ENCODE results near the gene ANXA4.

Gene ANXA4

GRCh38 chr2:69848186-69848790 lies 106.4 kb downstream of the ANXA4 start:
- Histone ChIP-seq H3K4me1 (ENCODE audit: insufficient read depth, low read length, severe bottlenecking) (no peaks in the 10 kb centered on the region), H4K20me1 (ENCODE audit: insufficient read depth, low read length) (no peaks in the 10 kb centered on the region), H3K27ac (ENCODE audit: low read depth, low read length, poor library complexity, severe bottlenecking) (no peak overlapping the region), H3K9me2 (ENCODE audit: low read depth, low read length) (no peaks in the 10 kb centered on the region), H2AFZ (ENCODE audit: low read length) (no peak overlapping the region), H3K4me2 (ENCODE audit: low read length) (no peak overlapping the region), H3K9ac (ENCODE audit: low read length) (no peak overlapping the region), H3K79me2 (ENCODE audit: insufficient read depth, low read length) (no peaks in the 10 kb centered on the region), H3K36me3 (ENCODE audit: insufficient read depth, low read length) (peaks cover 59% of the 10 kb centered on the region), H3F3A (ENCODE audit: insufficient read depth, low read length) (no peaks in the 10 kb centered on the region), H3K9me3 (ENCODE audit: low read length) (no peaks in the 10 kb centered on the region), H3K27me3 (ENCODE audit: insufficient read depth, low read length) (no peaks in the 10 kb centered on the region), H3K4me3 (ENCODE audit: low read depth, low read length, poor library complexity, severe bottlenecking) (no peak overlapping the region)
- no peak for TF ChIP-seq EZH2 (IDR thresholded peaks at IDR 0.05; ENCODE audit: borderline replicate concordance, low read length)
- TF ChIP-seq, protein P1, sequence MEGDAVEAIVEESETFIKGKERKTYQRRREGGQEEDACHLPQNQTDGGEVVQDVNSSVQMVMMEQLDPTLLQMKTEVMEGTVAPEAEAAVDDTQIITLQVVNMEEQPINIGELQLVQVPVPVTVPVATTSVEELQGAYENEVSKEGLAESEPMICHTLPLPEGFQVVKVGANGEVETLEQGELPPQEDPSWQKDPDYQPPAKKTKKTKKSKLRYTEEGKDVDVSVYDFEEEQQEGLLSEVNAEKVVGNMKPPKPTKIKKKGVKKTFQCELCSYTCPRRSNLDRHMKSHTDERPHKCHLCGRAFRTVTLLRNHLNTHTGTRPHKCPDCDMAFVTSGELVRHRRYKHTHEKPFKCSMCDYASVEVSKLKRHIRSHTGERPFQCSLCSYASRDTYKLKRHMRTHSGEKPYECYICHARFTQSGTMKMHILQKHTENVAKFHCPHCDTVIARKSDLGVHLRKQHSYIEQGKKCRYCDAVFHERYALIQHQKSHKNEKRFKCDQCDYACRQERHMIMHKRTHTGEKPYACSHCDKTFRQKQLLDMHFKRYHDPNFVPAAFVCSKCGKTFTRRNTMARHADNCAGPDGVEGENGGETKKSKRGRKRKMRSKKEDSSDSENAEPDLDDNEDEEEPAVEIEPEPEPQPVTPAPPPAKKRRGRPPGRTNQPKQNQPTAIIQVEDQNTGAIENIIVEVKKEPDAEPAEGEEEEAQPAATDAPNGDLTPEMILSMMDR (IDR thresholded peaks at IDR 0.05; ENCODE audit: low read length) = no peak

GRCh38 chr2:69858261-69858660 lies 116.3 kb downstream of the ANXA4 start:
- Histone ChIP-seq H3K27me3 (ENCODE audit: insufficient read depth, low read length) (no peaks in the 10 kb centered on the region), H4K20me1 (ENCODE audit: insufficient read depth, low read length) (no peaks in the 10 kb centered on the region), H2AFZ (ENCODE audit: low read length) (no peak overlapping the region), H3K36me3 (ENCODE audit: insufficient read depth, low read length) (peaks cover 12% of the 10 kb centered on the region; the same call in 1 of the 2 replicates), H3F3A (ENCODE audit: insufficient read depth, low read length) (no peaks in the 10 kb centered on the region), H3K9me2 (ENCODE audit: low read depth, low read length) (no peaks in the 10 kb centered on the region), H3K4me2 (ENCODE audit: low read length) (no peak overlapping the region), H3K27ac (ENCODE audit: low read depth, low read length, poor library complexity, severe bottlenecking) (no peak overlapping the region), H3K9me3 (ENCODE audit: low read length) (no peaks in the 10 kb centered on the region), H3K4me3 (ENCODE audit: low read depth, low read length, poor library complexity, severe bottlenecking) (no peak overlapping the region), H3K9ac (ENCODE audit: low read length) (no peak overlapping the region), H3K4me1 (ENCODE audit: insufficient read depth, low read length, severe bottlenecking) (no peaks in the 10 kb centered on the region), H3K79me2 (ENCODE audit: insufficient read depth, low read length) (no peaks in the 10 kb centered on the region)
- TF ChIP-seq, protein P1 (IDR thresholded peaks at IDR 0.05; ENCODE audit: low read length) = no peak
- TF ChIP-seq EZH2 (IDR thresholded peaks at IDR 0.05; ENCODE audit: borderline replicate concordance, low read length) = no peak

GRCh38 chr2:69863298-69863697 lies 121.4 kb downstream of the ANXA4 start:
- H4K20me1 ChIP-seq (ENCODE audit: insufficient read depth, low read length) = no peaks in the 10 kb centered on the region
- H3K4me1 ChIP-seq (ENCODE audit: insufficient read depth, low read length, severe bottlenecking) = no peaks in the 10 kb centered on the region
- no peak overlapping the region for H3K27ac ChIP-seq (ENCODE audit: low read depth, low read length, poor library complexity, severe bottlenecking)
- H3K9ac ChIP-seq (ENCODE audit: low read length) = no peak overlapping the region
- no peaks in the 10 kb centered on the region for H3K9me3 ChIP-seq (ENCODE audit: low read length)
- H3K4me2 ChIP-seq (ENCODE audit: low read length) = no peak overlapping the region
- peaks cover 35% of the 10 kb centered on the region for H3K36me3 ChIP-seq (ENCODE audit: insufficient read depth, low read length)
- H3K27me3 ChIP-seq (ENCODE audit: insufficient read depth, low read length) = no peaks in the 10 kb centered on the region
- no peaks in the 10 kb centered on the region for H3K79me2 ChIP-seq (ENCODE audit: insufficient read depth, low read length)
- no peak overlapping the region for H3K4me3 ChIP-seq (ENCODE audit: low read depth, low read length, poor library complexity, severe bottlenecking)
- no peak overlapping the region for H2AFZ ChIP-seq (ENCODE audit: low read length)
- H3F3A ChIP-seq (ENCODE audit: insufficient read depth, low read length) = no peaks in the 10 kb centered on the region
- no peaks in the 10 kb centered on the region for H3K9me2 ChIP-seq (ENCODE audit: low read depth, low read length)
- no peak for TF ChIP-seq EZH2 (IDR thresholded peaks at IDR 0.05; ENCODE audit: borderline replicate concordance, low read length)
- TF ChIP-seq, protein P1 (IDR thresholded peaks at IDR 0.05; ENCODE audit: low read length) = no peak

Data from OCI-LY1 (cell line).